Activated CD4-positive, CD25-positive, alpha-beta regulatory T cell treated with anti-CD3 and anti-CD28 coated beads, Interleukin-2, amount 50 U/mL, for 16 hours (primary cell): ENCODE data around the gene SRRM1.

ENCODE experiments used
- DNase-seq: peaks from one replicate; pipeline ENCODE4 v3.0.0-alpha.2; 2020; ENCODE audit warnings: low read depth, low spot score

The SRRM1 gene, protein sequence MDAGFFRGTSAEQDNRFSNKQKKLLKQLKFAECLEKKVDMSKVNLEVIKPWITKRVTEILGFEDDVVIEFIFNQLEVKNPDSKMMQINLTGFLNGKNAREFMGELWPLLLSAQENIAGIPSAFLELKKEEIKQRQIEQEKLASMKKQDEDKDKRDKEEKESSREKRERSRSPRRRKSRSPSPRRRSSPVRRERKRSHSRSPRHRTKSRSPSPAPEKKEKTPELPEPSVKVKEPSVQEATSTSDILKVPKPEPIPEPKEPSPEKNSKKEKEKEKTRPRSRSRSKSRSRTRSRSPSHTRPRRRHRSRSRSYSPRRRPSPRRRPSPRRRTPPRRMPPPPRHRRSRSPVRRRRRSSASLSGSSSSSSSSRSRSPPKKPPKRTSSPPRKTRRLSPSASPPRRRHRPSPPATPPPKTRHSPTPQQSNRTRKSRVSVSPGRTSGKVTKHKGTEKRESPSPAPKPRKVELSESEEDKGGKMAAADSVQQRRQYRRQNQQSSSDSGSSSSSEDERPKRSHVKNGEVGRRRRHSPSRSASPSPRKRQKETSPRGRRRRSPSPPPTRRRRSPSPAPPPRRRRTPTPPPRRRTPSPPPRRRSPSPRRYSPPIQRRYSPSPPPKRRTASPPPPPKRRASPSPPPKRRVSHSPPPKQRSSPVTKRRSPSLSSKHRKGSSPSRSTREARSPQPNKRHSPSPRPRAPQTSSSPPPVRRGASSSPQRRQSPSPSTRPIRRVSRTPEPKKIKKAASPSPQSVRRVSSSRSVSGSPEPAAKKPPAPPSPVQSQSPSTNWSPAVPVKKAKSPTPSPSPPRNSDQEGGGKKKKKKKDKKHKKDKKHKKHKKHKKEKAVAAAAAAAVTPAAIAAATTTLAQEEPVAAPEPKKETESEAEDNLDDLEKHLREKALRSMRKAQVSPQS

DNA sequence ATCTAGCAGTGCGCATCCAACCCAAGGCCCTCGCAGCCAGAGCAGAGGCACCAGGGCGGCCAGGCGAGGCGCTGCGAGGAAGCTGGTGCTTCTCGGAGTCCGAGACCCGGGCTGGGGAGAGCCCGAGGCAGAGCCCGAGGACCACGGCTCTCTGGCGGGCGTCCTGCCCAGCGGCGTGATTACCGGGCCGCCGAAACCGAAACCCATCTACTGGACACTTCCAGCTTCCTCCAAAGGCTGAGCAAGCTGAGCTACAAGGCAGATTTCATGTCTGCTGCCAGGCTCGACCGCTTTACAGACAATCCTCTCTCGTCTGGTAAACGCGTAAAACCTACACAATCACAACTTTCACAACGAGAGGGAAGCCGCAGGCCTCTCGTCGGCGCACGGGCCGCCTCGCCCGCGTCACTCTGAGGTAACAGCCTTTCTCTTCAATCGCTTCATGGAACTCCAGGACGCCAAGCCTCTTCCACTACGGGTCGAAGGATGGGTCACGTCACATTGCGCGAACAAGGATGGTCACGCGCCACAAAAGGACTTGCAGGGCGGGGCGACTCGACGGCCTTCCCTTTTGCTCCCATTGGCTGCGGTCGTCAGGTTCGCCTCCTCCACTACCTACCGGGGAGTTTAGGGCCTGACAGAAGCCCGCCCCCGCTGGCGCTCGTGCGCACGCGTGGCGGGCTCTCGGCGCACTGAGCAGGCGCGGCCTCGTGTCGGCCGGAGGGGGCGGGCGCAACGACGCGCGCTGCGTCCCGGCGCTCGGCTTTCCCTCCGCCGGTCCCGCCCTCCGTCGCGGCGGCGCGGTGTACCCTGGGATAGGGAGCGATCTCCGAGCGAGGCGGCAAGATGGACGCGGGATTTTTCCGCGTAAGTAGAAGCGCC is at the start of gene SRRM1:
SRRM1 (plus strand) TSS at position 822 of the 882 bp plus-strand sequence; CDS start at position 847, 25 bp downstream.
- peak; percentile 98 for DNase-seq

DNA sequence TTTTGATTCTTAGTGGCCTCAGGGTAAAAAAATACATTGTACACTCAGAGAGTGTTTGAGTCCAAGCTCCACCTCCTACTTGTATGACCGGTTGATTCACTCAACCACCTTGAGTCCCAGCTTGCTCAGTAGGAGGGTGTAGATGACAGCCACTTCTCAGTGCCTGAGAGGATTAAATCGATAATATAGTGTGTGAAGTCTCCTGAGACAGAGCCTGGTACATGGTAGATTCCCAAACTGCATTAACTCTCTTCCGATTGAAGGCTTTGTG is 48.8 kb upstream of the SRRM1 start:
- DNase-seq = no peak

DNA sequence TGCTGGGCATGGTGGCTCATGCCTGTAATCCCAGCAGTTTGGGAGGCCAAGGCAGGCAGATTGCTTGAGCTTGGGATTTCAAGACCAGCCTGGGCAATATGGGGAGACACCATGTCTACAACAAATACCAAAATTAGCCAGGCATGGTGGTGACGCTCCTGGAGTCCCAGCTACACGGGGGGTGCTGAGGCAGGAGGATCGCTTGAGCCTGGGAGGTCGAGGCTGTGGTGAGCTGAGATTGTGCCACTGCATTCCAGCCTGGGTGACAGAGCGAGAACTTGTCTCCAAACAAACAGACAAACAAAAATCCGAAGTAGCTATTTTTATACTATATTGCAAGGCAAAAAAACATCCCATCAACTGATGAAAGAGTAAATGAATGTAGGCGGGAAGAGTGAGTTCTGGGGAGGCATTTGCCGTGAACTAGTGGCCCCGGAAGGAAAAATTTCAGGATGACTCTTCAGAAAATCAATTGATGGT is 46.7 kb upstream of the SRRM1 start:
- DNase-seq = no peak

DNA sequence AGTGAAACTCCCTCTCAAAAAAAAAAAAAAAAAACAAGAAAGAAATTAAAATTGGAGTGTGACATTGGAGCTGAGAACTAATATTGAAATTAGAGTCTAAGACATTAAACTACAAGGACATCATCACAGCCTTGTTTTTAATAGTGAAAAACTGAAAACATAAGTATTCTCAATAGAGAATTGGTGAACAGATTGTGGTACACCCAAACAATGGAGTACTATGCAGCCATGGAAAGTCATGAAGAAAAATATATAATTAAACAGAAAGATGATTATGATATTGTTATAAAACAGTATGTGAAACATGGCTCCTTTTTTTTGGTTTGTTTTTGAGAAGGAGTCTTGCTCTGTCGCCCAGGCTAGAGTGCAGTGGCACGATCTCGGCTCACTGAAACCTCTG is 43.8 kb upstream of the SRRM1 start:
- DNase-seq = no peak

DNA sequence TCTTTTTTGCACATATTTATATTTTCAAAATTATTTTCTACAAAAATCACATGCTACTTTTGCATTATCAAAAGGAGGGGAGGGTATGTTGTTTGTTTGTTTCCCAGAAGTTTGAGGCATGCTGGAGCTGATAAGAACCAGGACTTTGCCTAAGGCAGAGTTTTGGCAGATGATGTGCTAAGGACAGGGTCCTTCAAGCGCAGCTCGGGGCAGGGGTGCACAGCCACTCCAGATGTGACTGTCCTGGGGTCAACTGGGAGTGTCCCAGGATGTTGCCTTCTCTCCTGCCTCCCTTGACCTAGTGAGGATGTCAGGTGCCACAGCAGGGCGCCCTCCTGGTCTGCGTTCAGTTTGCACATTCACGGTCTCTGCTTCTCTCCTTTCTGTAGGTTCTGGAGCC is 42.6 kb upstream of the SRRM1 start:
- DNase-seq = no peak

DNA sequence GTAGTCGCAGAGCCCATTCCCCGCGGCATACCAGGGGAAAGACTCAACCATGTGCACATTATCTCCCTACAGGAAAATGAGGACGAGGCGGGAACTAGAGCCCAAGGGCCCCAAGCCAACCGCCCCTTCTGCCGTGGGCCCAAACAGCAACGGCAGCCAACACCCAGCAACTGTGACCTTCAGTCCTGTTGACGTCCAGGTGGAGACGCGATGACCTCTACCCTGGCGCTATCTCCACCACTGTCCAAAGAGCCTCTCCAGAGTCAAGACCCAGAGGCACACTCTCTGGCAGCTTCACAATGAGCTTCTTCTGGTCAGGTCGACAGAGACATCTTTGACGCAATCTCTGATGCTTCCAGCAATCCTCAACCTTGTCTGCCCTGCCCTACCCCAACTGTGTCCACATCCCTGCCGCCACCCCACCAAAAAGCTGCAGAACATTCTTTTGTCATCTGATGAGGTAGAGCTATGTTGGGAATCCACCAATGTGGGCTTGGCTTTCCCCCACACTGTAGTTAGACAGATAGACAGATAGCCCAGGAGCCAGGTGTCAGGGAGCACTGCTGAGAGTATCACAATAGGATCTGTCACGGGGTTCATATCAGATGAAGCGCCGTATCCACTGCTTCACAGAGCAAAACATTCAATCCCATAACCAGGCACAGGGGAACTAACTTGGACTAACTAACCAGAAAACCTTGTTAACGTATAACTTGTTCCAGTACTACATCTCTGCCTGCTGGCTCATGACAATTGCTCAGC is 37.4 kb upstream of the SRRM1 start:
- no peak for DNase-seq

DNA sequence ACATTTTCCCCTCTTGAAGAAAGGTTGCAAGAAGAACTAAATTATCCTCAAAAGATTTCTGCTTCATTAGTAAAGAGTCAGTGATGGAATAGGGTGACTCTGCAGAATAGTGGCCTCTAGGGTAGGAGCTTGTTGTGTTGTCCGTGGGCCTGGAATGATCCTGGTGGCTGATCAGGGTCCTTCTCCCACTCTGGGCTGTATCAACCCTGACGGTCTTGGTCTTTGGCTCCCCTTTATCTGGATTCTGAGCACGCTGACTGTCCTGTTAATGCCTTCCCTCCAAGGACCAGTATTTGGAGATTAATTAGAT is 36.9 kb upstream of the SRRM1 start:
- no peak for DNase-seq

DNA sequence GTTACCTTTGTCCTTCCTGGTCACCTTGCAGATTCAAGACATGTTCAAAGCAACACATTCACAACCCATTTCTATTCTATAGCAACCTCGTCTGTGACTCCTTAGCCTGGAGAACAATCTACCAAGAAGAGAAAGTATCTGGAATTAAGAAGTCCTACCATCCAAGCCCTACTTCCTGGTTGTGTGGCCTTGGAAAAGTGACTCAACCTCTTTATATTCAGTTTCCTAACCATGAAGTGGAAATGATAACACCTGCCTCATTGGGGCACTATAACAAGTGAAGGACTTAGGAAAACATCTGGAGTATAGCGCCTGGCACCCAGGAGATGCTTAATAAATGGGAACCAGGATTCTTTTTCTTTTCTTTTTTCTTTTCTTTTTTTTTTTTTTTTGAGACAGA is 36.5 kb upstream of the SRRM1 start:
- no peak for DNase-seq

DNA sequence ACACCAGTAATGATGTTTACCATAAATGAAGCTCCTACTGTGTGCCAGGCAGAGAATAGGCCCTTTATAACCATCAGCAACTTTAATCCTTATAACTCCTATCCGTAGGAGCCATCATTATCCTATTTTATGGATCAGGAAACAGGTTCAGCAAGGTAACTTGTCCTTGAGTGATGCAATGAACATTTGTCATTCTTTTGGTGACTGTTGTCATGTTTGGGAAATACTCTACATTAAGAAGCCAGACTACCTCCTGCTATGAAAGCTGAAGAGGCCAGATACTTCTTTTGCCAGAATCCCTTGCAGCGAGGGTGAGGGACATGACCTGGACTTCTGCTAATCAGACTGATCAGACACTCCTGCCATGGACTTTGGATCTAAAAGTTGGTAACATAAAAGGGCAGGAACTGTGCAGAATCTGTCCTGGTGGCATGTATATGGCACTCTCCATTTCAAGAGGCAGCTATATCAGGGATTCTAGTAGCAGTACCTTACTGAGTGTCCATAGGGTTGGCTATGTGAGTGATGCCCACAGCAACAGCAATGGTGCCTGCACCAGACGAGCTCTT is 33.1 kb upstream of the SRRM1 start:
- DNase-seq = no peak

DNA sequence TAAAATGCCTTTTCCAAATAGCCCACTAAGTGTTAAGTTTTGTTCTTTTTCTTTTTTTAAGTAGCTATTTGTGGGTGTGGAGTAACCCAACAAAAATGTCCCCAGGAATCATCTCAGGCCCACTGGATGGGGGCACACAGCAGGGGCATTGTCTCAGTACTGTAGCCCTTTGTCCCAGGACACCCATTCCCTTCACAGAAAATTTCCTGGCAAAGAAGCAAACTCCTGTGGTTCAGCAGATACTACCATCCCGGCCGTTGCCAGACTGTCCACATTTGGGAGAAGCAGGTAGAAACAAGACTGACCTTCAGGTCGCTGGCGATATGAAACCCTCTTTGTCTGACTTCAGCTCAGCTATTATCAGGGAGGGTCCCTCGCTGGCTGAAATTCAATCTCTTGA is 23.7 kb upstream of the SRRM1 start:
- DNase-seq = no peak

DNA sequence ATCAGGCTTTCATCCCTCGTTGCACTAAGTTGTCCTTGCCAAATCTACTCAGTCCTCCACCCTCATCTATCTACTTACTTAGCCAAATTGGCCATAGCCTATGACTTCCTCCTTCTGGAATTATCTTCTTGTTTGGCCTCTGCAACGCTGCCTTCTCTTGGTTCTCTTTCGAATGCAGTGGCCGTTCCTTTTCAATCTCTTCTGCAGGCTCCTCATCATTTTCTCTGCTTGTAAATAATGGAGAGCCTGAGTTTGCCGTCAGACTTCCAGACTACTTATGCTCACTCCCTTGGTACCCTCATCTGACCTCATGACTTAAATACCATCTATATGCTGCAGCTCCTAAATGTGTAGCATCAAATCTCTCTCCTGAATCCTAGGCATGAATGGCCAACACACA is 22.4 kb upstream of the SRRM1 start:
- DNase-seq = no peak

DNA sequence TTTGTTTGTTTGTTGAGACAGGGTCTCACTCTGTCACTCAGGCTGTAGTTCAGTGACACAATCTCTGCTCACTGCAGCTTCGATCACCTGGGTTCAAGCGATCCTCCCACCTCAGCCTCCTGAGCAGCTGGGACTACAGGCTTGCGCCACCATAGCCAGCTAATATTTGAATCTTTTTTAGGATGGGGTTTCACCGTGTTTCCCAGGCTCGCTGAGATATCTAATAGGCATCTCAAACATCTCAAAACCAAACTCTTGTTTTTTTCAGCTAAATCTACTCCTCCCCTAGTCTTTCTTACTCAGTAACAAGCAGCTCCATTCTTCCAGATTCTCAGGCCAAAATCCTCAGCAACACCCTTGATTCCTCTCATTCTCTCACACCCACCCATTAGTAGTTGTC is 22.0 kb upstream of the SRRM1 start:
- DNase-seq = no peak

DNA sequence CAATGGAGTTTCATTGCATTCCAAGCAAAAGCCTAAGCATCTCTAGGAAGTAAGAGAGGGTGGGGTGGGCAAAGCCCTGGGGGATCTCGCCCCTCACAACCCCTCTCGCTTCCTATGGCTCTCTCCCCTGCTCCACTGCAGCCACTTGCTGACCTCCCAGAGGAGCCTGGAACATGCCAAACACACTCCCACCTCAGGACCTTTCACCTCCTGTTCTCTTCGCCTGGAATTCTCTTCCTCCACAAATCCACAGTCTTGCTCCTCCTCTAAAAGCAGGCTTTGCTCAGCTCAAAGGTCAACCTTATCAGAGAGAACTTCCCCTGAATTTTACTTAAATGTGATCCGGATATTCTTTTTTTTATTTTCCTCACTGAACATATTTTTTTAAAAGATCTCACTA is 20.9 kb upstream of the SRRM1 start:
- no peak for DNase-seq

DNA sequence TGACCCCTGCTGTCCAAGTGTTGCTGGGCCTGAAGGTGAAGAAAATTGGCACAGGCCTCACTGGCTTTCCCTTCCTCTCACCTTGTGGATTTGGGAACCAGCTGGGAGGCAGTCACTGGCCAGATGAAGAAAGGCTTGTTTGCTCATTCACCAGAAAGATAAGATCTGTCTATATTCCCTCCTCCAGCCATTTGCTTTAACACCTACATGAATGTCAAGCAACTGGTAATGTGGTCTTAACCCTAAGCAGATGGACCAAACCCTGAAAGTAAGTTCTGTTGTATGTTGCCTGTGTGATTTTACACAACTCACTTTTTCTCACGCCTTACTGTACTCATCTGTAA is 10.3 kb upstream of the SRRM1 start:
- DNase-seq = no peak

DNA sequence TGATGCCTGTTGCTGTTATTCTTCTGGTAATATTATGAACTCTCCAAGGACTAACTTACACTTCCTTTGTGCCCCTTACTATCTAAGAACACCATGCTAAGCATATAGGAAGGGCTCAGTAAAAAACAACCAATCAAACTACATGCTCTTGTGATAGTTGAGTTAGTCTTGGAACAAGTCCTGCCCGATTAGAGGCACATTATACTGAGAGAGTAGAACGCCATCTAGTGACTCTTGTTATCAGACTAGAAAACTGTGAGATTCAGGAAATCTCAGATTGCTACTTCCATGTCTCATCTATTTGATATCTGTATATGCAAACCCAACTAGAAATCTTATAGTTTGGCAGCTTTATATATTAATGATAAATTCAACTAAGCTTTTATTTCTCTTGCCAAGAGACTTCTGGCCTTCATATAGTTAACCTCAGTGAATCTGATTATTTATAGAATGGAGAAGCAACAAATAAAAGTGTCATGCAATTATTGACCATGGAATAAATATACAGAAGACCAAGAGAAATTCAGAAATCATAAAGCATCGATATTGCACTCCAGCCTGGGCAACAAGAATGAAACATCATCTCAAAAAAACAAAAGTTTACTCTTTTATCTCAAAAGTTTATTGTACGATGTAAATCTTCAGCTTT is 7.8 kb upstream of the SRRM1 start:
- no peak for DNase-seq

DNA sequence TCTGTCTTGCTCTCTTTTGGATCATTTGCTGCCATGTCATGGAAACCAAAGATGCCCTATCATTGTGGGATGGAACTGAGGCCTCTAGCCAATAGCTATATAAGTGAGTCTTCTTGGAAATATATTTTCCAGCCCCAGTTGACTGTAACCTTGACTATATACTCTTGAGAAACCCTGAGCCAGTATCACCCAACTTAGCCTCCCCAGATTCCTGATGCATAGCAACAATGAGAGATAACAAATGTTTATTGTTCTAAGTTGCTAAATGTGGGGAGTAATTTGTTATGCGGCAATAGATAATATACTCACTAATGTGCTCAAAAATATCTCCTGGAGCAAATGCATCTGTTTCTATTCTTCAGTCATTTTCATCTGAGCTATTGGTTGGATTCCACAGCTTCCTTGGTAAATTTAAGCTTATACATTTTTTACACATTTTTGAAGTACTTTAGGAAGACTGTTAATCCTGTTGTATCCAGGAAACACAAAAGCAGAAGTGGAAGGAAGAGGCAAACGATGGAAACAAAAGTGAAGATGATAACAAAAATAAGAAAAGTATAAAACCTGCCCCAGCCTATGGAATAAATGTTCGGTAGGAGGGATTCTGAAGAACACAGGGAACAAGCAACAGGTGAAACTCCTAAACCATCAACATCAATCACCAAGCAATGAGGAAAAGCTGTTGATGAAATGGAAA is 6.3 kb upstream of the SRRM1 start:
- no peak for DNase-seq

DNA sequence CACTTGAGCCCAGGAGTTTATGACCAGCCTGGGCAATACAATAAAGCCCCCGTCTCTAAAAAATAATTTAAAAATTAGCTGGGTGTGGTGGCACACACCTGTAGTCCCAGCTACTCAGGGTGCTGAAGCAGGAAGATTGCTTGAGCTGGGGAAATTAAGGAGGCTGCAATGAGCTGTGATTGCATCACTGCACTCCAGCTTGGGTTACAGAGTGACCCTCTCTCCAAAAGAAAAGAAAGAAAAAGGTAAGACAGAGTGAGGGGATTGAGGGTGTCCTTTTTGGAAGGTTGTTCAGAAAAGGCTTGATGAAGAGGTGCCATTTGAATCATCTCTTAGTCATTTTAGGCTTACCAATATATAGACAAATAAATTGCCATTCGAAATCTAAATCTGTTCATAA is 4.0 kb upstream of the SRRM1 start:
- DNase-seq = no peak

DNA sequence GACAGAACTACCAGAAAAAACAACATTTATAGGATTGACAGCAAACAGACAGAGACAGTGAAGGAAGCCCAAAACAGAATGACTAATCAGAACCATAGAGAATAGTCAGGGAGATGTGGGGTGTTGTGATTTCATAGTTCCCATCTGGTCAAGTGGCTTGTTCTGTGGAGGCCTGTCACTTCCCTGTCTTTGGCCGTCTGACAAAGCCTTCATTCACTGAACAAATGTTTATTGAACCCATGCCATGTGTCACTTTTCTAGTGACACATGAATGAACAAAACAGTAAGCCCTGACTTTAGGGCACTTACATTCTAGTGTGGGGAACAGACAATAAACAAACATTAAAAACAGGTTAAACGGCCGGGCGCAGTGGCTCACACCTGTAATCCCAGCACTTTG is 3.2 kb upstream of the SRRM1 start:
- DNase-seq = no peak

DNA sequence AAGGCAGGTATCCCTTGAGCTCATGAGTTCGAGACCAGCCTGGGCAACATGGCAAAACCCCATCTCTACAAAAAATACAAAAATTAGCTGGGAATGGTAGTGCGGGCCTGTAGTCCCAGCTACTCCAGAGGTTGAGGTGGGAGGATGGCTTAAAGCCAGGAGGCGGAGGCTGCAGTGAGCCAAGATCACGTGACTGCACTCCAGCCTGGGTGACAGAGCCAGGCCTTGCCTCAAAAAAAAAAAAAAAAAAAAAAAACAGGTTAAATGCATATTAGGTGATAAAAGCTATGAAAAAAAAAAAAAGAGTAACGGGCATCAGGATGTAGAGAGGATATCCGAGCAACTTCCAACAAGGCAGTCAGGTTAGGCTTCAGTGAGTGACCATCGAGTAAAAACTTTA is 2.8 kb upstream of the SRRM1 start:
- DNase-seq = no peak

DNA sequence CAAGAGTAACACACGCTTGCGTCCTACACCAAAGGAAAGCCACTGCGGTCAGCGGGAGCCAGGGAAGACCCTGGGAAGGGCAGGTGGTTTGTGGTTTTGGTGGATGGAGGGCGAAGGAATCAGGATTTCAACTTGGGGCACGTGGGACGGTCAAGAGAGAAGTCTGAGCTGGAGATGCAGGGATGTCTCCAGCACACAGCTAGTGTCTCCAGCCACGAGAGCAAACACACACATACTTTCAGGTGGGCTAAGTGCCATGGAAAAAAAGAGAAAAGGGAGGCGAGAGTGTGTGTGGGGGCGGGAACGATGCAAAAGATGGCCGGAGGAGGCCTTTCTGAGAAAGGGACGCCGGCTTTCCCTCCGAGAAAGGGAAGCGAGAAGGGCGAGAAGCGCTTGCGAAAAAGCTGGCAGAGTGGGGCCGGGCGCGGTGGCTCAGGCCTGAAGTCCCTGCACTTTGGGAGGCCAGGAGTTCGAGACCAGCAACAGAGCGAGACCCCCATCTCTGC is 1.4 kb upstream of the SRRM1 start:
- no peak for DNase-seq
